Keratinocyte (primary cell): ENCODE data around the gene SCRT2. TPM values are rescaled to one million over a fixed set of nuclear protein-coding genes. Genes with fewer than 3 reads are reported as not detected.
"Not testable (repeated sequence)": the region's sequence is repeated elsewhere in the genome, so short reads cannot be mapped to it uniquely, and the experiment has no call there.

Source experiments
- DNase-seq: peaks from one replicate; pipeline ENCODE4 v3.0.0-alpha.2; 2011; ENCODE audit warnings: low read depth, missing footprints, low spot score
- FAIRE-seq: peaks from 2 replicates; lab custom pipeline; 2011; peaks lifted over from hg19 to GRCh38; lab: Jason Lieb, UNC
- H2AFZ ChIP-seq: 2 replicates; pipeline ENCODE4 v1.6.0; 2012; ENCODE audit warnings: low read length, control low read depth, inconsistent platforms; ENCODE audit not compliant: control insufficient read depth
- H3K27ac ChIP-seq: 2 replicates; pipeline ENCODE4 v1.5.1; 2011; ENCODE audit warnings: low read length; ENCODE audit not compliant: control insufficient read depth, insufficient read depth
- H3K27me3 ChIP-seq: 3 replicates; pipeline ENCODE4 v1.6.0; 2011; ENCODE audit warnings: low read length; ENCODE audit not compliant: control insufficient read depth, insufficient read depth; ENCODE audit errors: extremely low read depth
- H3K36me3 ChIP-seq, 2 experiments: 2 replicates in 1 of 2; 3 replicates in 1 of 2; pipeline ENCODE4 v1.5.1; 2011; ENCODE audit warnings: low read length in 2 of 2, mild to moderate bottlenecking in 1 of 2; ENCODE audit not compliant: control insufficient read depth in 2 of 2, insufficient read depth in 2 of 2; ENCODE audit errors: extremely low read depth in 1 of 2
- H3K4me1 ChIP-seq: 3 replicates; pipeline ENCODE4 v1.5.1; 2011; ENCODE audit warnings: low read length; ENCODE audit not compliant: control insufficient read depth, insufficient read depth; ENCODE audit errors: extremely low read depth
- H3K4me2 ChIP-seq: 3 replicates; pipeline ENCODE4 v1.6.0; 2011; ENCODE audit warnings: low read depth, low read length; ENCODE audit not compliant: control insufficient read depth, insufficient read depth; ENCODE audit errors: extremely low read depth
- H3K4me3 ChIP-seq, 3 experiments: fragments of 200-600 bp in 1 of 3; sonication (generic) in 1 of 3; 2 replicates in 2 of 3; 3 replicates in 1 of 3; pipeline ENCODE4 v1.5.1; 2011 to 2016; ENCODE audit warnings: low read length in 3 of 3, mild to moderate bottlenecking in 3 of 3, control low read depth in 2 of 3, inconsistent platforms in 1 of 3, low read depth in 1 of 3, mixed read lengths in 1 of 3, mixed run types in 1 of 3, moderate library complexity in 1 of 3; ENCODE audit not compliant: control insufficient read depth in 2 of 3, insufficient read depth in 2 of 3; ENCODE audit errors: extremely low read depth in 1 of 3
- H3K79me2 ChIP-seq: 2 replicates; pipeline ENCODE4 v1.6.0; 2012; ENCODE audit warnings: low read length; ENCODE audit not compliant: control insufficient read depth, insufficient read depth
- H3K9ac ChIP-seq: 3 replicates; pipeline ENCODE4 v1.6.0; 2011; ENCODE audit warnings: low read length; ENCODE audit not compliant: control insufficient read depth, insufficient read depth; ENCODE audit errors: extremely low read depth
- H3K9me1 ChIP-seq: 3 replicates; pipeline ENCODE4 v1.6.0; 2011; ENCODE audit warnings: low read length; ENCODE audit not compliant: control insufficient read depth, insufficient read depth; ENCODE audit errors: extremely low read depth
- H3K9me3 ChIP-seq: 2 replicates; pipeline ENCODE4 v1.5.1; 2012; ENCODE audit warnings: low read depth, low read length; ENCODE audit not compliant: control insufficient read depth
- H4K20me1 ChIP-seq: 3 replicates; pipeline ENCODE4 v1.6.0; 2011; ENCODE audit warnings: low read length; ENCODE audit not compliant: control insufficient read depth, insufficient read depth; ENCODE audit errors: extremely low read depth
- EZH2 ChIP-seq: IDR thresholded peaks from one replicate; pipeline ENCODE4 v1.6.1; 2012; ENCODE audit warnings: inconsistent platforms, mild to moderate bottlenecking, low read length, moderate library complexity
- dilution Hi-C: fragments of 300-500 bp; cut with MboI; formaldehyde crosslinking; loops from one replicate; pipeline ENCODE4 v1.7.0; 2020; ENCODE audit warnings: low sequenced_read_pairs; ENCODE audit not compliant: extremely low pct_ligation_motif_present
- polyA plus RNA-seq, 5 experiments: library from polyadenylated mRNA; depleted of rRNA in 3 of 5; stranded (reverse) in 3 of 5; stranded (forward) in 1 of 5; unstranded in 1 of 5; fragments of >200 nt; gene quantifications; 1 replicate in 1 of 5; 2 replicates in 3 of 5; 3 replicates in 1 of 5; pipeline versions ENCODE4 v1.2.1 to v1.2.3, GENCODE V29; 2011 to 2012; ENCODE audit warnings: missing spikeins in 2 of 5, low read depth in 1 of 5, low replicate concordance in 1 of 5
- TF ChIP-seq, protein P1 (sequence below), 3 experiments: IDR thresholded peaks in 1 of 3; conservative IDR thresholded peaks in 1 of 3; optimal IDR thresholded peaks in 1 of 3; 2 replicates in 2 of 3; 3 replicates in 1 of 3; pipeline versions ENCODE3 to v1.5.1; 2011; ENCODE audit warnings: low read length in 3 of 3, mild to moderate bottlenecking in 3 of 3, moderate library complexity in 2 of 3, control low read depth in 1 of 3, inconsistent platforms in 1 of 3; ENCODE audit not compliant: insufficient read depth in 2 of 3; ENCODE audit errors: extremely low read depth in 1 of 3

The SCRT2 gene
- polyA plus RNA-seq, 1 donor (not counting 4 experiments of a cell fraction or from before 2014, with no cell fraction given), result not detected

DNA sequence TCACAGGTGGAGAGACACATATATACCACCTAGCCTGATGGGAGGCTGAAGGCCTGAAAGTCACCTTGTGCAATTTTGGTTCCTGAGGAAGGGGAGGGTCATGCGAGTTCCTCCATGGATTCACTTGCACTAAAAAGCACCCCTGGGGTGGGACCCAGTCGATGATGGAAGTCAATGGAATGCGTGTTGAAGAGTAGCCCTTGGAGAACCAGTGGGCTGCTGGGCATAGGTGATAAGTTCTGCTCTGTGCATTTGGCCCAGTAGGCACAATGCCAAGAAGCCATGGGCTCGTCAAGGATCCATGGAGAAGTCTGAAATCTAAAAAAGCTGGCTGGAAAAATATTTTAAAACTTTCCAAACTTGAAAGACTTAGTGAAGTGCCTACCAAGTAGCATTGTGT lies 18.9 kb upstream of the SCRT2 start:
- Histone ChIP-seq H2AFZ (no peak overlapping the region), H3K9me1 (no peaks in the 10 kb centered on the region), H3K4me2 (no peak overlapping the region), H3K79me2 (no peaks in the 10 kb centered on the region), H3K4me1 (no peaks in the 10 kb centered on the region), H4K20me1 (no peaks in the 10 kb centered on the region), H3K36me3 (no peaks in the 10 kb centered on the region), H3K4me3 (no peak overlapping the region), H3K9me3 (no peaks in the 10 kb centered on the region), H3K27me3 (peaks cover 6% of the 10 kb centered on the region), H3K9ac (no peak overlapping the region), H3K27ac (no peak overlapping the region)
- dilution Hi-C loops, result no loop called here
- FAIRE-seq (no peak), DNase-seq (no peak)
- TF ChIP-seq, protein P1, sequence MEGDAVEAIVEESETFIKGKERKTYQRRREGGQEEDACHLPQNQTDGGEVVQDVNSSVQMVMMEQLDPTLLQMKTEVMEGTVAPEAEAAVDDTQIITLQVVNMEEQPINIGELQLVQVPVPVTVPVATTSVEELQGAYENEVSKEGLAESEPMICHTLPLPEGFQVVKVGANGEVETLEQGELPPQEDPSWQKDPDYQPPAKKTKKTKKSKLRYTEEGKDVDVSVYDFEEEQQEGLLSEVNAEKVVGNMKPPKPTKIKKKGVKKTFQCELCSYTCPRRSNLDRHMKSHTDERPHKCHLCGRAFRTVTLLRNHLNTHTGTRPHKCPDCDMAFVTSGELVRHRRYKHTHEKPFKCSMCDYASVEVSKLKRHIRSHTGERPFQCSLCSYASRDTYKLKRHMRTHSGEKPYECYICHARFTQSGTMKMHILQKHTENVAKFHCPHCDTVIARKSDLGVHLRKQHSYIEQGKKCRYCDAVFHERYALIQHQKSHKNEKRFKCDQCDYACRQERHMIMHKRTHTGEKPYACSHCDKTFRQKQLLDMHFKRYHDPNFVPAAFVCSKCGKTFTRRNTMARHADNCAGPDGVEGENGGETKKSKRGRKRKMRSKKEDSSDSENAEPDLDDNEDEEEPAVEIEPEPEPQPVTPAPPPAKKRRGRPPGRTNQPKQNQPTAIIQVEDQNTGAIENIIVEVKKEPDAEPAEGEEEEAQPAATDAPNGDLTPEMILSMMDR (optimal IDR thresholded peaks at IDR 0.05 in 1 of 3, IDR thresholded peaks at IDR 0.05 in 1 of 3, conservative IDR thresholded peaks at IDR 0.05 in 1 of 3; ENCODE audit: extremely low read depth in 1 of 3, insufficient read depth in 2 of 3, low read length in 3 of 3), result no peak
- TF ChIP-seq EZH2, result no peak

- H4K20me1 ChIP-seq, H3K36me3 ChIP-seq, H3K9me1 ChIP-seq, H3K9me3 ChIP-seq, DNase-seq, H3K4me2 ChIP-seq, H3K27ac ChIP-seq, H3K4me1 ChIP-seq, H3K4me3 ChIP-seq, FAIRE-seq, H2AFZ ChIP-seq, H3K9ac ChIP-seq, dilution Hi-C loops, H3K79me2 ChIP-seq: not testable (repeated sequence)
- peaks cover 10% of the 10 kb centered on the region for H3K27me3 ChIP-seq
Observed at GRCh38 chr20:693786-694185, 18.2 kb upstream of the SCRT2 start.

GRCh38 chr20:692044-692443 lies 16.4 kb upstream of the SCRT2 start:
- FAIRE-seq, result no peak
- Histone ChIP-seq H3K36me3 (no peaks in the 10 kb centered on the region), H2AFZ (no peak overlapping the region), H3K4me1 (no peaks in the 10 kb centered on the region), H3K9me1 (no peaks in the 10 kb centered on the region), H3K4me2 (no peak overlapping the region), H3K9me3 (no peaks in the 10 kb centered on the region), H3K27me3 (peaks cover 9% of the 10 kb centered on the region), H3K4me3 (no peak overlapping the region), H3K9ac (no peak overlapping the region), H3K79me2 (no peaks in the 10 kb centered on the region), H3K27ac (no peak overlapping the region), H4K20me1 (no peaks in the 10 kb centered on the region)
- DNase-seq, result no peak
- TF ChIP-seq EZH2, result no peak
- TF ChIP-seq, protein P1 (optimal IDR thresholded peaks at IDR 0.05 in 1 of 3, IDR thresholded peaks at IDR 0.05 in 1 of 3, conservative IDR thresholded peaks at IDR 0.05 in 1 of 3; ENCODE audit: extremely low read depth in 1 of 3, insufficient read depth in 2 of 3, low read length in 3 of 3), result no peak
- dilution Hi-C loops, result no loop called here
